HG03045 (cell line): ENCODE results near the gene FNIP2.
"Not testable (repeated sequence)": the region's sequence is repeated elsewhere in the genome, so short reads cannot be mapped to it uniquely, and the experiment has no call there.

Experiments used
- ATAC-seq: cut with Tn5 transposase; IDR thresholded peaks from one replicate; pipeline ENCODE4 v1.9.1; 2021; ENCODE audit warnings: mild to moderate bottlenecking, moderate library complexity; ENCODE audit not compliant: unreplicated experiment

Gene FNIP2

GRCh38 chr4:158946825-158947224 is 178.0 kb downstream of the FNIP2 start:
- no peak for ATAC-seq

- ATAC-seq = no peak
Observed at GRCh38 chr4:158948071-158948470, 179.2 kb downstream of the FNIP2 start.

GRCh38 chr4:158949099-158949498 is 180.3 kb downstream of the FNIP2 start:
- ATAC-seq = no peak

GRCh38 chr4:158952221-158952774 is 183.5 kb downstream of the FNIP2 start:
- not testable (repeated sequence) for ATAC-seq

- not testable (repeated sequence) for ATAC-seq
Observed at GRCh38 chr4:158956345-158956744, 187.5 kb downstream of the FNIP2 start.

GRCh38 chr4:158956918-158957317 is 188.1 kb downstream of the FNIP2 start:
- not testable (repeated sequence) for ATAC-seq
